Suppressor macrophage (primary cell): ENCODE results near the gene TMPRSS11A.

ENCODE experiments used
- DNase-seq, 4 experiments: peaks; one replicate each; pipeline ENCODE4 v3.0.0-alpha.2; 2020 to 2022

TMPRSS11A gene

GRCh38 chr4:67869580-67870190, 93.6 kb downstream of the TMPRSS11A start:
- DNase-seq, result no peak

GRCh38 chr4:67861513-67861912, 101.8 kb downstream of the TMPRSS11A start:
- no peak for DNase-seq
